ENCODE results near the gene RFC4.
"Not testable (repeated sequence)": the region's sequence is repeated elsewhere in the genome, so short reads cannot be mapped to it uniquely, and the experiment has no call there.

DNA sequence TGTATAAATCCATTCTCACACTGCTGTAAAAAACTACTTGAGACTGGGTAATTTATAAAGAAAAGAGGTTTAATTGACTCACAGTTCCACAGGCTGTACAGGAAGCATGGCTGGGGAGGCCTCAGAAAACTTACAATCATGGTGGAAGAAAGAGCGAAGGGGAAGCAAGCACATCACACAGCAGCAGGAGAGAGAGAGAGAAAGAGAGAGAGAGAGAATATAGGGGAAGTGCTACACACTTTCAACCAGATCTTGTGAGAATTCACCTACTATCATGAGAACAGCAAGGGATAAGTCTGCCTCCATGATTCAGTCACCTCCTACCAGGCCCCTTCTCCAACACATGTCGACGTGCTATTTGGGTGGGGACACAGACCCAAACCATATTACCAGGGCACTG is 45.6 kb upstream of the RFC4 start:
- TF ChIP-seq, protein P1, sequence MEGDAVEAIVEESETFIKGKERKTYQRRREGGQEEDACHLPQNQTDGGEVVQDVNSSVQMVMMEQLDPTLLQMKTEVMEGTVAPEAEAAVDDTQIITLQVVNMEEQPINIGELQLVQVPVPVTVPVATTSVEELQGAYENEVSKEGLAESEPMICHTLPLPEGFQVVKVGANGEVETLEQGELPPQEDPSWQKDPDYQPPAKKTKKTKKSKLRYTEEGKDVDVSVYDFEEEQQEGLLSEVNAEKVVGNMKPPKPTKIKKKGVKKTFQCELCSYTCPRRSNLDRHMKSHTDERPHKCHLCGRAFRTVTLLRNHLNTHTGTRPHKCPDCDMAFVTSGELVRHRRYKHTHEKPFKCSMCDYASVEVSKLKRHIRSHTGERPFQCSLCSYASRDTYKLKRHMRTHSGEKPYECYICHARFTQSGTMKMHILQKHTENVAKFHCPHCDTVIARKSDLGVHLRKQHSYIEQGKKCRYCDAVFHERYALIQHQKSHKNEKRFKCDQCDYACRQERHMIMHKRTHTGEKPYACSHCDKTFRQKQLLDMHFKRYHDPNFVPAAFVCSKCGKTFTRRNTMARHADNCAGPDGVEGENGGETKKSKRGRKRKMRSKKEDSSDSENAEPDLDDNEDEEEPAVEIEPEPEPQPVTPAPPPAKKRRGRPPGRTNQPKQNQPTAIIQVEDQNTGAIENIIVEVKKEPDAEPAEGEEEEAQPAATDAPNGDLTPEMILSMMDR (IDR thresholded peaks at IDR 0.05; ENCODE audit: low read length), result not testable (repeated sequence)
- not testable (repeated sequence) for TF ChIP-seq EZH2 (IDR thresholded peaks at IDR 0.05; ENCODE audit: borderline replicate concordance, low read length)

All from OCI-LY1 (cell line).